Measurements from ENCODE around the gene CAPN5. TPM values are rescaled to one million over a fixed set of nuclear protein-coding genes. Genes with fewer than 3 reads are reported as not detected.

CAPN5 gene
- total and polyA plus RNA-seq, 2 experiments from 2014 or later = 10.2 to 32.2 TPM

DNA sequence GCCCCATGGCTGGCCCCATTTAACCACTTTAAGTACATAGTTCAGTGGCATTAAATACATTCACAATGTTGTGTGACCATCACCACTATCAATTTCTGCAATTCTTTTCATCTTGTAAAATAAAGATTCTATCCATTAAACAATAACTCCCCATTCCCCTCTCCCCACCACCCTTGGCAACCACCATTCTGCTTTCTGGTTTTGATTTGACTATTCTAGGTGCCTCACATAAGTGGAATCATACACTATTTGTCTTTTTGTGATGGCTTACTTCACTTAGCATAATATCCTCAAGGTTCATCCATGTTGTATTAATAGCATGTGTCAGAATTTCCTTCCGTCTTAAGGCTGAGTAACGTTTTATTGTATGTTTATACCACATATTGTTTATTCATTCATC, 68.3 kb downstream of the CAPN5 start:
- Mint-ChIP-seq H3K4me1 (peaks cover 8% of the 10 kb centered on the region), H3K27ac (no peak overlapping the region), H3K36me3 (ENCODE audit: low read depth) (no peaks in the 10 kb centered on the region), H3K9me3 (no peaks in the 10 kb centered on the region), H3K4me3 (no peak overlapping the region), H3K27me3 (ENCODE audit: insufficient read depth, low read depth, poor library complexity) (peaks cover 2% of the 10 kb centered on the region)
- TF ChIP-seq ZNF331 (CRISPR knock-in tag; IDR thresholded peaks at IDR 0.05; ENCODE audit: low read depth) (no peak), POLR2AphosphoS5 (IDR thresholded peaks at IDR 0.05; ENCODE audit: low read depth) (no peak), STAT1 (IDR thresholded peaks at IDR 0.05; ENCODE audit: unreplicated experiment) (no peak), EZH2 (IDR thresholded peaks at IDR 0.05; ENCODE audit: low read depth, unreplicated experiment) (no peak), EZH2phosphoT487 (IDR thresholded peaks at IDR 0.05; ENCODE audit: unreplicated experiment) (no peak), NANOG (IDR thresholded peaks at IDR 0.05; ENCODE audit: borderline replicate concordance) (no peak), CREB1 (CRISPR knock-in tag; IDR thresholded peaks at IDR 0.05; ENCODE audit: low read depth) (no peak), ZNF114 (CRISPR knock-in tag; IDR thresholded peaks at IDR 0.05) (no peak), JUNB (IDR thresholded peaks at IDR 0.05; ENCODE audit: unreplicated experiment) (no peak)
- TF ChIP-seq, protein P1, sequence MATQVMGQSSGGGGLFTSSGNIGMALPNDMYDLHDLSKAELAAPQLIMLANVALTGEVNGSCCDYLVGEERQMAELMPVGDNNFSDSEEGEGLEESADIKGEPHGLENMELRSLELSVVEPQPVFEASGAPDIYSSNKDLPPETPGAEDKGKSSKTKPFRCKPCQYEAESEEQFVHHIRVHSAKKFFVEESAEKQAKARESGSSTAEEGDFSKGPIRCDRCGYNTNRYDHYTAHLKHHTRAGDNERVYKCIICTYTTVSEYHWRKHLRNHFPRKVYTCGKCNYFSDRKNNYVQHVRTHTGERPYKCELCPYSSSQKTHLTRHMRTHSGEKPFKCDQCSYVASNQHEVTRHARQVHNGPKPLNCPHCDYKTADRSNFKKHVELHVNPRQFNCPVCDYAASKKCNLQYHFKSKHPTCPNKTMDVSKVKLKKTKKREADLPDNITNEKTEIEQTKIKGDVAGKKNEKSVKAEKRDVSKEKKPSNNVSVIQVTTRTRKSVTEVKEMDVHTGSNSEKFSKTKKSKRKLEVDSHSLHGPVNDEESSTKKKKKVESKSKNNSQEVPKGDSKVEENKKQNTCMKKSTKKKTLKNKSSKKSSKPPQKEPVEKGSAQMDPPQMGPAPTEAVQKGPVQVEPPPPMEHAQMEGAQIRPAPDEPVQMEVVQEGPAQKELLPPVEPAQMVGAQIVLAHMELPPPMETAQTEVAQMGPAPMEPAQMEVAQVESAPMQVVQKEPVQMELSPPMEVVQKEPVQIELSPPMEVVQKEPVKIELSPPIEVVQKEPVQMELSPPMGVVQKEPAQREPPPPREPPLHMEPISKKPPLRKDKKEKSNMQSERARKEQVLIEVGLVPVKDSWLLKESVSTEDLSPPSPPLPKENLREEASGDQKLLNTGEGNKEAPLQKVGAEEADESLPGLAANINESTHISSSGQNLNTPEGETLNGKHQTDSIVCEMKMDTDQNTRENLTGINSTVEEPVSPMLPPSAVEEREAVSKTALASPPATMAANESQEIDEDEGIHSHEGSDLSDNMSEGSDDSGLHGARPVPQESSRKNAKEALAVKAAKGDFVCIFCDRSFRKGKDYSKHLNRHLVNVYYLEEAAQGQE (IDR thresholded peaks at IDR 0.05; ENCODE audit: unreplicated experiment) = no peak
- TF ChIP-seq, protein P2, sequence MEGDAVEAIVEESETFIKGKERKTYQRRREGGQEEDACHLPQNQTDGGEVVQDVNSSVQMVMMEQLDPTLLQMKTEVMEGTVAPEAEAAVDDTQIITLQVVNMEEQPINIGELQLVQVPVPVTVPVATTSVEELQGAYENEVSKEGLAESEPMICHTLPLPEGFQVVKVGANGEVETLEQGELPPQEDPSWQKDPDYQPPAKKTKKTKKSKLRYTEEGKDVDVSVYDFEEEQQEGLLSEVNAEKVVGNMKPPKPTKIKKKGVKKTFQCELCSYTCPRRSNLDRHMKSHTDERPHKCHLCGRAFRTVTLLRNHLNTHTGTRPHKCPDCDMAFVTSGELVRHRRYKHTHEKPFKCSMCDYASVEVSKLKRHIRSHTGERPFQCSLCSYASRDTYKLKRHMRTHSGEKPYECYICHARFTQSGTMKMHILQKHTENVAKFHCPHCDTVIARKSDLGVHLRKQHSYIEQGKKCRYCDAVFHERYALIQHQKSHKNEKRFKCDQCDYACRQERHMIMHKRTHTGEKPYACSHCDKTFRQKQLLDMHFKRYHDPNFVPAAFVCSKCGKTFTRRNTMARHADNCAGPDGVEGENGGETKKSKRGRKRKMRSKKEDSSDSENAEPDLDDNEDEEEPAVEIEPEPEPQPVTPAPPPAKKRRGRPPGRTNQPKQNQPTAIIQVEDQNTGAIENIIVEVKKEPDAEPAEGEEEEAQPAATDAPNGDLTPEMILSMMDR (conservative IDR thresholded peaks at IDR 0.05; ENCODE audit: low read depth in 2 of 2) = no peak
- TF ChIP-seq, protein P3, sequence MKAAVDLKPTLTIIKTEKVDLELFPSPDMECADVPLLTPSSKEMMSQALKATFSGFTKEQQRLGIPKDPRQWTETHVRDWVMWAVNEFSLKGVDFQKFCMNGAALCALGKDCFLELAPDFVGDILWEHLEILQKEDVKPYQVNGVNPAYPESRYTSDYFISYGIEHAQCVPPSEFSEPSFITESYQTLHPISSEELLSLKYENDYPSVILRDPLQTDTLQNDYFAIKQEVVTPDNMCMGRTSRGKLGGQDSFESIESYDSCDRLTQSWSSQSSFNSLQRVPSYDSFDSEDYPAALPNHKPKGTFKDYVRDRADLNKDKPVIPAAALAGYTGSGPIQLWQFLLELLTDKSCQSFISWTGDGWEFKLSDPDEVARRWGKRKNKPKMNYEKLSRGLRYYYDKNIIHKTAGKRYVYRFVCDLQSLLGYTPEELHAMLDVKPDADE (IDR thresholded peaks at IDR 0.05) = no peak
- TF ChIP-seq, protein P4, sequence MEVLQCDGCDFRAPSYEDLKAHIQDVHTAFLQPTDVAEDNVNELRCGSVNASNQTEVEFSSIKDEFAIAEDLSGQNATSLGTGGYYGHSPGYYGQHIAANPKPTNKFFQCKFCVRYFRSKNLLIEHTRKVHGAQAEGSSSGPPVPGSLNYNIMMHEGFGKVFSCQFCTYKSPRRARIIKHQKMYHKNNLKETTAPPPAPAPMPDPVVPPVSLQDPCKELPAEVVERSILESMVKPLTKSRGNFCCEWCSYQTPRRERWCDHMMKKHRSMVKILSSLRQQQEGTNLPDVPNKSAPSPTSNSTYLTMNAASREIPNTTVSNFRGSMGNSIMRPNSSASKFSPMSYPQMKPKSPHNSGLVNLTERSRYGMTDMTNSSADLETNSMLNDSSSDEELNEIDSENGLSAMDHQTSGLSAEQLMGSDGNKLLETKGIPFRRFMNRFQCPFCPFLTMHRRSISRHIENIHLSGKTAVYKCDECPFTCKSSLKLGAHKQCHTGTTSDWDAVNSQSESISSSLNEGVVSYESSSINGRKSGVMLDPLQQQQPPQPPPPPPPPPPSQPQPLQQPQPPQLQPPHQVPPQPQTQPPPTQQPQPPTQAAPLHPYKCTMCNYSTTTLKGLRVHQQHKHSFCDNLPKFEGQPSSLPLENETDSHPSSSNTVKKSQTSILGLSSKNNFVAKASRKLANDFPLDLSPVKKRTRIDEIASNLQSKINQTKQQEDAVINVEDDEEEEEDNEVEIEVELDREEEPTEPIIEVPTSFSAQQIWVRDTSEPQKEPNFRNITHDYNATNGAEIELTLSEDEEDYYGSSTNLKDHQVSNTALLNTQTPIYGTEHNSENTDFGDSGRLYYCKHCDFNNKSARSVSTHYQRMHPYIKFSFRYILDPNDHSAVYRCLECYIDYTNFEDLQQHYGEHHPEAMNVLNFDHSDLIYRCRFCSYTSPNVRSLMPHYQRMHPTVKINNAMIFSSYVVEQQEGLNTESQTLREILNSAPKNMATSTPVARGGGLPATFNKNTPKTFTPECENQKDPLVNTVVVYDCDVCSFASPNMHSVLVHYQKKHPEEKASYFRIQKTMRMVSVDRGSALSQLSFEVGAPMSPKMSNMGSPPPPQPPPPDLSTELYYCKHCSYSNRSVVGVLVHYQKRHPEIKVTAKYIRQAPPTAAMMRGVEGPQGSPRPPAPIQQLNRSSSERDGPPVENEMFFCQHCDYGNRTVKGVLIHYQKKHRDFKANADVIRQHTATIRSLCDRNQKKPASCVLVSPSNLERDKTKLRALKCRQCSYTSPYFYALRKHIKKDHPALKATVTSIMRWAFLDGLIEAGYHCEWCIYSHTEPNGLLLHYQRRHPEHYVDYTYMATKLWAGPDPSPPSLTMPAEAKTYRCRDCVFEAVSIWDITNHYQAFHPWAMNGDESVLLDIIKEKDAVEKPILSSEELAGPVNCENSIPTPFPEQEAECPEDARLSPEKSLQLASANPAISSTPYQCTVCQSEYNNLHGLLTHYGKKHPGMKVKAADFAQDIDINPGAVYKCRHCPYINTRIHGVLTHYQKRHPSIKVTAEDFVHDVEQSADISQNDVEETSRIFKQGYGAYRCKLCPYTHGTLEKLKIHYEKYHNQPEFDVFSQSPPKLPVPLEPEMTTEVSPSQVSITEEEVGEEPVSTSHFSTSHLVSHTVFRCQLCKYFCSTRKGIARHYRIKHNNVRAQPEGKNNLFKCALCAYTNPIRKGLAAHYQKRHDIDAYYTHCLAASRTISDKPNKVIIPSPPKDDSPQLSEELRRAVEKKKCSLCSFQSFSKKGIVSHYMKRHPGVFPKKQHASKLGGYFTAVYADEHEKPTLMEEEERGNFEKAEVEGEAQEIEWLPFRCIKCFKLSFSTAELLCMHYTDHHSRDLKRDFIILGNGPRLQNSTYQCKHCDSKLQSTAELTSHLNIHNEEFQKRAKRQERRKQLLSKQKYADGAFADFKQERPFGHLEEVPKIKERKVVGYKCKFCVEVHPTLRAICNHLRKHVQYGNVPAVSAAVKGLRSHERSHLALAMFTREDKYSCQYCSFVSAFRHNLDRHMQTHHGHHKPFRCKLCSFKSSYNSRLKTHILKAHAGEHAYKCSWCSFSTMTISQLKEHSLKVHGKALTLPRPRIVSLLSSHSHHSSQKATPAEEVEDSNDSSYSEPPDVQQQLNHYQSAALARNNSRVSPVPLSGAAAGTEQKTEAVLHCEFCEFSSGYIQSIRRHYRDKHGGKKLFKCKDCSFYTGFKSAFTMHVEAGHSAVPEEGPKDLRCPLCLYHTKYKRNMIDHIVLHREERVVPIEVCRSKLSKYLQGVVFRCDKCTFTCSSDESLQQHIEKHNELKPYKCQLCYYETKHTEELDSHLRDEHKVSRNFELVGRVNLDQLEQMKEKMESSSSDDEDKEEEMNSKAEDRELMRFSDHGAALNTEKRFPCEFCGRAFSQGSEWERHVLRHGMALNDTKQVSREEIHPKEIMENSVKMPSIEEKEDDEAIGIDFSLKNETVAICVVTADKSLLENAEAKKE (CRISPR knock-in tag; IDR thresholded peaks at IDR 0.05) = no peak
- H3K27me3 ChIP-seq (ENCODE audit: insufficient read depth) = no peaks in the 10 kb centered on the region
- H4K20me1 ChIP-seq (replicated peaks; ENCODE audit: insufficient read depth) = no peaks in the 10 kb centered on the region
- no peak overlapping the region for H2AFZ ChIP-seq
- no peak overlapping the region for H3K4me2 ChIP-seq
- no peaks in the 10 kb centered on the region for H3K36me3 ChIP-seq (ENCODE audit: insufficient read depth)
- no peak for ATAC-seq
- no peaks in the 10 kb centered on the region for H3K9me2 ChIP-seq (ENCODE audit: insufficient read depth)
- H3F3A ChIP-seq (replicated peaks; ENCODE audit: low read depth) = no peaks in the 10 kb centered on the region
- no peaks in the 10 kb centered on the region for H3K79me2 ChIP-seq (replicated peaks; ENCODE audit: insufficient read depth)
- H3K27ac ChIP-seq (ENCODE audit: low read depth) = no peak overlapping the region
- no peak for DNase-seq (ENCODE audit: low spot score)
- H3K4me3 ChIP-seq = no peak overlapping the region
- H3K4me1 ChIP-seq (ENCODE audit: insufficient read depth) = peaks cover 3% of the 10 kb centered on the region; the same call in 1 of the 2 replicates

Measured in GM23338 (cell line).